HCT116 (cell line): ENCODE measurements around the gene DBR1.

ENCODE experiments used
- EZH2 ChIP-seq: fragments of 200-600 bp; sonication (generic); IDR thresholded peaks from 2 replicates; pipeline ENCODE4 v1.6.1; 2017; ENCODE audit warnings: antibody characterized with exemption, mixed run types
- POLR2A ChIP-seq: IDR thresholded peaks from 2 replicates; pipeline ENCODE4 v1.7.0; 2011; ENCODE audit warnings: borderline replicate concordance; ENCODE audit not compliant: insufficient read depth, insufficient read length; ENCODE audit errors: extremely low read depth
- RAD21 ChIP-seq: IDR thresholded peaks from 2 replicates; pipeline ENCODE4 v1.6.1; 2012; ENCODE audit warnings: low read depth, mild to moderate bottlenecking
- SRF ChIP-seq: IDR thresholded peaks from 2 replicates; pipeline ENCODE4 v1.6.1; 2012; ENCODE audit warnings: low read depth
- TF ChIP-seq, protein P1 (sequence below), 3 experiments: fragments of 200-600 bp in 1 of 3; sonication (generic) in 1 of 3; IDR thresholded peaks in 2 of 3; conservative IDR thresholded peaks in 1 of 3; 2 replicates each; pipeline ENCODE4 v1.5.1; 2012 to 2017; ENCODE audit warnings: low read depth in 2 of 3, low read length in 2 of 3, antibody characterized with exemption in 1 of 3, borderline replicate concordance in 1 of 3, control low read depth in 1 of 3, mild to moderate bottlenecking in 1 of 3, mixed read lengths in 1 of 3, mixed run types in 1 of 3, moderate library complexity in 1 of 3; ENCODE audit not compliant: insufficient read depth in 1 of 3
- TF ChIP-seq, protein P2 (sequence below): IDR thresholded peaks from 2 replicates; pipeline ENCODE4 v1.6.1; 2012

DNA sequence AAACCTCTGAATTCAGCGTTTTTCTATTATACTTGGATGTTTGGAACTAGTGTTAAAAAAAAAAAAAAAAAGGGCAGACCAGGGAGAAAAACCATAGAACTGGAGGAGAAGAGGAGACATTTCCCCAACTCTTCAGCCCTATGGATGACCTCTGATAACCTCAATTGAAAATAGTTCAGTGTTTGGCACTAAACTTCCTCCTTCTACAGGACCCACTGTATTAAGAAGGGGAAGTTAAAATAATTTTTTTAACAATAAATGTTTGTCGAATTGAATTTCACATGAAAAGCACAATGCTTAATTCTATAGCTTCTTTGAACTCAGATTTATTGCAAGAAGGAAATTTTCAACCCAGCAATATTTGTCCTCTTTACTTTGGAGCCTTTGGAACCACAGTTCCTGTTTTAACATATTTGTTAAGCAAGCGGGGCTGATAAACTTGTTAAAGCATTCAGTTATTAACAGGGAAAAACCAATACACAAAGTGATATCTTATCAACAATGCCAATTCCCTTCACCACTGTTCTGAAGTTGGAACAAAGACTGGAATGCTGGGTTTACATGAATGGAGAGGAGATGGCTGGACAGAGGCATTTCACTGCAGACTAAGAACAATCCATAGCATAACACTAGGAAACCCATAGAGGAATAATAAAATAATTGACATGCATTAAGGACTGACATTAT lies 39.4 kb downstream of the DBR1 start:
- TF ChIP-seq, protein P1, sequence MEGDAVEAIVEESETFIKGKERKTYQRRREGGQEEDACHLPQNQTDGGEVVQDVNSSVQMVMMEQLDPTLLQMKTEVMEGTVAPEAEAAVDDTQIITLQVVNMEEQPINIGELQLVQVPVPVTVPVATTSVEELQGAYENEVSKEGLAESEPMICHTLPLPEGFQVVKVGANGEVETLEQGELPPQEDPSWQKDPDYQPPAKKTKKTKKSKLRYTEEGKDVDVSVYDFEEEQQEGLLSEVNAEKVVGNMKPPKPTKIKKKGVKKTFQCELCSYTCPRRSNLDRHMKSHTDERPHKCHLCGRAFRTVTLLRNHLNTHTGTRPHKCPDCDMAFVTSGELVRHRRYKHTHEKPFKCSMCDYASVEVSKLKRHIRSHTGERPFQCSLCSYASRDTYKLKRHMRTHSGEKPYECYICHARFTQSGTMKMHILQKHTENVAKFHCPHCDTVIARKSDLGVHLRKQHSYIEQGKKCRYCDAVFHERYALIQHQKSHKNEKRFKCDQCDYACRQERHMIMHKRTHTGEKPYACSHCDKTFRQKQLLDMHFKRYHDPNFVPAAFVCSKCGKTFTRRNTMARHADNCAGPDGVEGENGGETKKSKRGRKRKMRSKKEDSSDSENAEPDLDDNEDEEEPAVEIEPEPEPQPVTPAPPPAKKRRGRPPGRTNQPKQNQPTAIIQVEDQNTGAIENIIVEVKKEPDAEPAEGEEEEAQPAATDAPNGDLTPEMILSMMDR (IDR thresholded peaks at IDR 0.05 in 2 of 3, conservative IDR thresholded peaks at IDR 0.05 in 1 of 3; ENCODE audit: borderline replicate concordance in 1 of 3, insufficient read depth in 1 of 3, low read depth in 2 of 3, low read length in 2 of 3) = no peak
- TF ChIP-seq POLR2A (no peak), RAD21 (no peak), EZH2 (no peak), SRF (no peak)
- TF ChIP-seq, protein P2, sequence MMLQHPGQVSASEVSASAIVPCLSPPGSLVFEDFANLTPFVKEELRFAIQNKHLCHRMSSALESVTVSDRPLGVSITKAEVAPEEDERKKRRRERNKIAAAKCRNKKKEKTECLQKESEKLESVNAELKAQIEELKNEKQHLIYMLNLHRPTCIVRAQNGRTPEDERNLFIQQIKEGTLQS = no peak
